ENCODE measurements around the gene COX17. TPM values are rescaled to one million over a fixed set of nuclear protein-coding genes. Genes with fewer than 3 reads are reported as not detected.
A peak's percentile ranks its signal among the peaks of the same experiment; 100 is the strongest.

Gene COX17
- total RNA-seq, 4 donors from 2014 or later: 3.1 to 56.5 (median 23.1) TPM

DNA sequence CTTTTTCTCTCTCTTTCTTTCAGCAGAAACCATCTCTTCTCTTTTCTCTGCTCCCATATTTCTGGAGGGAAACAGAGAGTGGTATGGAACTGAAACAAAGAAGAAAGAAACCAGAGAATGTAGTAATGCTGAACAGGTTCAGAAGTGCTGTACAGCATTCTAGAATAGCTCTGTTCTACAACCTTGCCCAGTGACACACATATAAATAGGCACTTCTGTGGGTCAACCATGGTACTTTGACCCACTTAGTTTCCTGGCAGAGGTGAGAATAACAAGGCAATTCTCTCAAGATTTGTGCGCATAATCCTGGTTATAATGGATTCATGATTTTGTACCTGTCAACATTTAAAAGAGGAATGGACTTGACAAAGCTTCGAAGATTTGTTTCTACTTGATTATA, 37.9 kb upstream of the COX17 start:
- H3K4me1 ChIP-seq: no peaks in the 10 kb centered on the region

DNA sequence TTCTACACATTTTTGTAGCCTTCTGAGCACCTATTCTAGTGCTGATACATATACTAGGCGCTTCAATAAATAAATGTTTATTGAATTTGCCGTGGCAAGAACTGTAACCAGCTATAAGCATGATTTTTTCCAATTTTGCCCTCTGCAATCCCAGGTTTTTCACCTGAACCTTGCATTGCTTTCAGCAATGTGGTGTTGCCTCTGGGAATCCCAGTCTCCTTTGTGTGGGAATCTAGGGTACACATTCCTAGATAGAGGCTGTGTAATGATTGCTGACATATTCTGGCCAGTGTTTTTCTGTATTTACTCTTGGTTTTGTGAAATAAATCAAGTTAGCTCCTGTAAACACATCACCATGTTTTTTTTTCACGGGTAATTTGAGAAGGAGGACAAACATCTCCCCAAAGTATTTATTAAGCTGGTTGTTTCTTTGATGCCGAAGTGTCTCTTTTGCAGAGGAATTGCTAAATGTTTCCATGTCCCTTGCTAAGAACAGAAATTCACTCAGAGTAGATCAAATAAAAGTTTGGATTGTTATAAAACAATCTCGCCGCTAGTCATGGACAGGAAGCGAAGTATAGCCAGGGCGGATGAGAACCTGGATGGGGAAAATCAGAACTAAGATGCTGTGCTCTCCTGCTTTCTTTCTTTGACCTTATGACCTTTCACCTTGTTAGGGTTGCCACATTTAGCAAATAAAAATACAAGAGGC, 26.8 kb upstream of the COX17 start:
- intact Hi-C loops (cut with DNase I; ENCODE audit: low total_unique reads): no loop called here
- TF ChIP-seq, protein P1, sequence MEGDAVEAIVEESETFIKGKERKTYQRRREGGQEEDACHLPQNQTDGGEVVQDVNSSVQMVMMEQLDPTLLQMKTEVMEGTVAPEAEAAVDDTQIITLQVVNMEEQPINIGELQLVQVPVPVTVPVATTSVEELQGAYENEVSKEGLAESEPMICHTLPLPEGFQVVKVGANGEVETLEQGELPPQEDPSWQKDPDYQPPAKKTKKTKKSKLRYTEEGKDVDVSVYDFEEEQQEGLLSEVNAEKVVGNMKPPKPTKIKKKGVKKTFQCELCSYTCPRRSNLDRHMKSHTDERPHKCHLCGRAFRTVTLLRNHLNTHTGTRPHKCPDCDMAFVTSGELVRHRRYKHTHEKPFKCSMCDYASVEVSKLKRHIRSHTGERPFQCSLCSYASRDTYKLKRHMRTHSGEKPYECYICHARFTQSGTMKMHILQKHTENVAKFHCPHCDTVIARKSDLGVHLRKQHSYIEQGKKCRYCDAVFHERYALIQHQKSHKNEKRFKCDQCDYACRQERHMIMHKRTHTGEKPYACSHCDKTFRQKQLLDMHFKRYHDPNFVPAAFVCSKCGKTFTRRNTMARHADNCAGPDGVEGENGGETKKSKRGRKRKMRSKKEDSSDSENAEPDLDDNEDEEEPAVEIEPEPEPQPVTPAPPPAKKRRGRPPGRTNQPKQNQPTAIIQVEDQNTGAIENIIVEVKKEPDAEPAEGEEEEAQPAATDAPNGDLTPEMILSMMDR (IDR thresholded peaks at IDR 0.05): no peak
- TF ChIP-seq POLR2A (IDR thresholded peaks at IDR 0.05): no peak
- no peaks in the 10 kb centered on the region for H3K27me3 ChIP-seq
- H3K9me3 ChIP-seq: no peaks in the 10 kb centered on the region
- H3K4me1 ChIP-seq: no peaks in the 10 kb centered on the region
- H3K36me3 ChIP-seq: no peaks in the 10 kb centered on the region
- no peak for DNase-seq
- H3K4me3 ChIP-seq: peak overlapping the region; percentile 51 to 77
- H3K27ac ChIP-seq: peak overlapping the region; percentile 75 to 84

More for the DNA sequence above, 37.9 kb upstream of the COX17 start:
- Histone ChIP-seq H3K36me3 (no peaks in the 10 kb centered on the region), H3K27me3 (no peaks in the 10 kb centered on the region), H3K27ac (no peak overlapping the region), H3K4me3 (no peak overlapping the region), H3K9me3 (no peaks in the 10 kb centered on the region)
- DNase-seq: no peak
- intact Hi-C loops (cut with DNase I; ENCODE audit: low total_unique reads): no loop called here
- TF ChIP-seq POLR2A (IDR thresholded peaks at IDR 0.05): no peak
- TF ChIP-seq, protein P1 (IDR thresholded peaks at IDR 0.05): no peak

DNA sequence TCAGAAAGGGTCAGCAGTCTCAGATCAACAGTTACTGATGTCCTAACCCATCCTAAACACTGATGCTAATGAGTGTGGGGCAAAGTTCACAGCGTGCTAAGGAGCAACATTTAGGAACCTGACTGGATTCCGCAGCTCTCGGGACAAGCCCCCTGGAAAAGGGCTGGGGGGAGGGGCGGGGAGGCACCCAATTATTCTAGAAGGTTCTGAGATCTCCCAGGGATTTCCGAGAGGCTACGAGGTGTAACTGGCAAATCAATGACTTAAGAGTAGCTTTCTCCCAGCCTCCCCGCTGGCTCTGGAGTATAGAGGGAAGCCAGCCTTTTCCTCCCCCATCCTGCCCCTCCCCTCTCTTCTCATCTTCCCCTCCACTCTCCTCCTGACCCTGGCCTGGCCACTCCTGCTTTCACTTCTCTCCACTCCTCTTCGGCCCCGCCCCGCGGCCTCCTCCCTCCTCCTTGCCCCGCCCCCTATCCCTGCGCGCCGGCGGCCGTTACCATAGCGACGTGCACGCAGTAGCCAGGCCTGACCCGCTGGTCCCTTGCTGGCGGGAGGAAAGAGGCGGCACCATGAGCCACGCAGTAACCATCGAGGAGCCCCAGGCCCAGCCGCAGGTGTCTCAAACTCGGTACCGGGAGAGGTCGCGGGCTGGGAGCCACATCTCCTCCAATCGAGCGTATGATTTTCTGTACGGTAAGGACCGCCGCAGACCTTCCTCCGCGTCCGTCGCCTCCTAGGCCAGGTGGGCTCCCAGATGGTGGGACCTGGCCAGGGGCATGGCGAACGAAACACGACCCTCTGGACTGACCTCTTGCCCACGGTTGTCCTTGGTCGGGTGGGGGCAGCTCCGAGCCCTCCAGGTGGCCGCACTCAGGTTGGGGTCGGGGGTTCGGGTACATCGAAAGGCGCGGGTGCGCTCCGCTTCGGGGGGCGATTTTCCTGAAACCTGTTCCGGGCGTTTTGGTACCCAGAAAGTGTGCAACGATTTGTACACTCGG, 25.6 kb upstream of the COX17 start, which contains the start of gene CFAP91:
TSS of gene CFAP91 (plus strand) at position 493 of the 998 bp plus-strand sequence. CDS start at position 570, 77 bp downstream.
- peak in 1 of 2 donors; percentile 54 for TF ChIP-seq POLR2A (IDR thresholded peaks at IDR 0.05)
- TF ChIP-seq, protein P1 (IDR thresholded peaks at IDR 0.05): no peak
- intact Hi-C loops (cut with DNase I; ENCODE audit: low total_unique reads): no loop called here
- Histone ChIP-seq H3K36me3 (no peaks in the 10 kb centered on the region), H3K9me3 (no peaks in the 10 kb centered on the region), H3K4me3 (peak within 1 kb of the TSS; percentile 51 to 77), H3K27ac (peak within 1 kb of the TSS; percentile 75 to 84), H3K4me1 (no peaks in the 10 kb centered on the region), H3K27me3 (no peaks in the 10 kb centered on the region)
- DNase-seq: peak; percentile 98

DNA sequence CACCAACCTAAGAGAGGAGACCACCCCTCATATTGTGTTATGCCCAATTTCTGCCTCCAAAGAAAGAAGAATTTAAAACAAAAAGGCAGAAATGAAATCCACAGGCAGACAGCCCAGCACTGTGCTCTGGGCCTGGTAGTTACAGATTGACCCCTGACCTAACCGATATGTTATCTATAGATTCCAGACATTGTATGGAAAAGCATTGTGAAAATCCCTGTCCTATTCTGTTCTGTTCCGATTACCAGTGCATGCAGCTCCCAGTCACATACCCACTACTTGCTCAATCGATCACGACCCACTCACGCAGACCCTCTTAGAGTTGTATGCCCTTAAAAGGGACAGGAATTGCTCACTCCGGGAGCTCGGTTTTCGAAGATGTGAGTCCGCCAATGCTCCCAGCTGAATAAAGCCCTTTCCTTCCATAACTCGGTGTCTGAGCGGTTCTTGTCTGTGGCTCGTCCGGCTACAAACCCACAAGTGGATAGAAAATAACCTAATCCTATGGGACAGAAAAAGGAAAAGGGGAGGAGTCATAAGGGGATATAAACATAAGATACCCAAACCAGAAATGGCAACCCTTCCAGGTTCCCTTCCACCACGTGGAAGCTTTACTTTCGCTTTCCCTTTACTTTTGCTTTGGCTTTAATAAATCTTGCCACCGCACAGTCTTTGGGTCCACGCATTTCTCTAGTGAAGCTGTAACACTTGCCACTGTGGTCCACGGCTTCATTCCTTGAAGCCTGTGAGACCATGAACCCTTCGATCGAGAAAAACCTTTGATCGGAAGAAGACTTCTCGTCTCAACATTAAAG, 23.9 kb upstream of the COX17 start:
- intact Hi-C loops (cut with DNase I; ENCODE audit: low total_unique reads): no loop called here
- DNase-seq: no peak
- TF ChIP-seq, protein P1 (IDR thresholded peaks at IDR 0.05): no peak
- no peak for TF ChIP-seq POLR2A (IDR thresholded peaks at IDR 0.05)

More for the DNA sequence above, 23.9 kb upstream of the COX17 start:
- Histone ChIP-seq H3K27me3 (no peaks in the 10 kb centered on the region), H3K9me3 (no peaks in the 10 kb centered on the region), H3K4me1 (no peaks in the 10 kb centered on the region), H3K36me3 (no peaks in the 10 kb centered on the region), H3K4me3 (no peak overlapping the region), H3K27ac (no peak overlapping the region)

All from uterus (tissue), 4 donors.